ENCODE data around the gene TPTE.
"Not testable (repeated sequence)": the region's sequence is repeated elsewhere in the genome, so short reads cannot be mapped to it uniquely, and the experiment has no call there.

TPTE gene

GRCh38 chr21:10521091-10521598 is at the start of gene TPTE:
TPTE (plus strand) TSS chr21:10521583; CDS start chr21:10538724, 17,141 bp downstream.
- Histone ChIP-seq H2AFZ (ENCODE audit: low read depth, low read length) (no peak within 1 kb of the TSS), H3K36me3 (ENCODE audit: insufficient read depth, low read length) (no peaks in the 10 kb centered on the region), H3K27me3 (ENCODE audit: insufficient read depth, low read length) (no peaks in the 10 kb centered on the region), H3K4me1 (ENCODE audit: insufficient read depth, low read length) (no peaks in the 10 kb centered on the region), H3K9me3 (ENCODE audit: low read length) (no peaks in the 10 kb centered on the region), H3K4me3 (ENCODE audit: low read length) (no peak within 1 kb of the TSS)

- not testable (repeated sequence) for H3K4me3 ChIP-seq (ENCODE audit: low read length); H3K36me3 ChIP-seq (ENCODE audit: insufficient read depth, low read length); H3K4me1 ChIP-seq (ENCODE audit: insufficient read depth, low read length); H3K27me3 ChIP-seq (ENCODE audit: insufficient read depth, low read length); H3K9me3 ChIP-seq (ENCODE audit: low read length); H2AFZ ChIP-seq (ENCODE audit: low read depth, low read length)
Observed at GRCh38 chr21:10471999-10472398, 49.4 kb upstream of the TPTE start.

GRCh38 chr21:10477794-10478193 is 43.6 kb upstream of the TPTE start:
- H3K4me1 ChIP-seq (ENCODE audit: insufficient read depth, low read length); H3K4me3 ChIP-seq (ENCODE audit: low read length); H3K36me3 ChIP-seq (ENCODE audit: insufficient read depth, low read length); H3K9me3 ChIP-seq (ENCODE audit: low read length); H2AFZ ChIP-seq (ENCODE audit: low read depth, low read length); H3K27me3 ChIP-seq (ENCODE audit: insufficient read depth, low read length): not testable (repeated sequence)

GRCh38 chr21:10479875-10480274 is 41.5 kb upstream of the TPTE start:
- not testable (repeated sequence) for H3K4me3 ChIP-seq (ENCODE audit: low read length); H3K27me3 ChIP-seq (ENCODE audit: insufficient read depth, low read length); H3K4me1 ChIP-seq (ENCODE audit: insufficient read depth, low read length); H3K36me3 ChIP-seq (ENCODE audit: insufficient read depth, low read length); H3K9me3 ChIP-seq (ENCODE audit: low read length); H2AFZ ChIP-seq (ENCODE audit: low read depth, low read length)

GRCh38 chr21:10484864-10485263 is 36.5 kb upstream of the TPTE start:
- H3K27me3 ChIP-seq (ENCODE audit: insufficient read depth, low read length); H2AFZ ChIP-seq (ENCODE audit: low read depth, low read length); H3K4me1 ChIP-seq (ENCODE audit: insufficient read depth, low read length); H3K9me3 ChIP-seq (ENCODE audit: low read length); H3K36me3 ChIP-seq (ENCODE audit: insufficient read depth, low read length); H3K4me3 ChIP-seq (ENCODE audit: low read length): not testable (repeated sequence)

GRCh38 chr21:10490453-10490852 is 30.9 kb upstream of the TPTE start:
- not testable (repeated sequence) for H3K4me3 ChIP-seq (ENCODE audit: low read length); H2AFZ ChIP-seq (ENCODE audit: low read depth, low read length); H3K36me3 ChIP-seq (ENCODE audit: insufficient read depth, low read length); H3K4me1 ChIP-seq (ENCODE audit: insufficient read depth, low read length); H3K27me3 ChIP-seq (ENCODE audit: insufficient read depth, low read length); H3K9me3 ChIP-seq (ENCODE audit: low read length)

- Histone ChIP-seq H3K27me3 (ENCODE audit: insufficient read depth, low read length) (no peaks in the 10 kb centered on the region), H3K9me3 (ENCODE audit: low read length) (no peaks in the 10 kb centered on the region), H3K4me3 (ENCODE audit: low read length) (no peak overlapping the region), H2AFZ (ENCODE audit: low read depth, low read length) (no peak overlapping the region), H3K4me1 (ENCODE audit: insufficient read depth, low read length) (no peaks in the 10 kb centered on the region), H3K36me3 (ENCODE audit: insufficient read depth, low read length) (no peaks in the 10 kb centered on the region)
Observed at GRCh38 chr21:10511116-10511515, 10.3 kb upstream of the TPTE start.

- not testable (repeated sequence) for H3K36me3 ChIP-seq (ENCODE audit: insufficient read depth, low read length); H2AFZ ChIP-seq (ENCODE audit: low read depth, low read length); H3K4me1 ChIP-seq (ENCODE audit: insufficient read depth, low read length); H3K4me3 ChIP-seq (ENCODE audit: low read length); H3K9me3 ChIP-seq (ENCODE audit: low read length); H3K27me3 ChIP-seq (ENCODE audit: insufficient read depth, low read length)
Observed at GRCh38 chr21:10516889-10517288, 4.5 kb upstream of the TPTE start.

GRCh38 chr21:10517904-10518303 is 3.5 kb upstream of the TPTE start:
- H3K9me3 ChIP-seq (ENCODE audit: low read length); H3K4me1 ChIP-seq (ENCODE audit: insufficient read depth, low read length); H2AFZ ChIP-seq (ENCODE audit: low read depth, low read length); H3K27me3 ChIP-seq (ENCODE audit: insufficient read depth, low read length); H3K4me3 ChIP-seq (ENCODE audit: low read length); H3K36me3 ChIP-seq (ENCODE audit: insufficient read depth, low read length): not testable (repeated sequence)

GRCh38 chr21:10521835-10522500 is 585 bp downstream of the TPTE start:
- not testable (repeated sequence) for H3K4me1 ChIP-seq (ENCODE audit: insufficient read depth, low read length); H3K36me3 ChIP-seq (ENCODE audit: insufficient read depth, low read length); H3K27me3 ChIP-seq (ENCODE audit: insufficient read depth, low read length); H3K4me3 ChIP-seq (ENCODE audit: low read length); H2AFZ ChIP-seq (ENCODE audit: low read depth, low read length); H3K9me3 ChIP-seq (ENCODE audit: low read length)

- Histone ChIP-seq H3K4me1 (ENCODE audit: insufficient read depth, low read length) (no peaks in the 10 kb centered on the region), H3K9me3 (ENCODE audit: low read length) (no peaks in the 10 kb centered on the region), H3K4me3 (ENCODE audit: low read length) (no peak overlapping the region), H3K36me3 (ENCODE audit: insufficient read depth, low read length) (no peaks in the 10 kb centered on the region), H3K27me3 (ENCODE audit: insufficient read depth, low read length) (no peaks in the 10 kb centered on the region), H2AFZ (ENCODE audit: low read depth, low read length) (no peak overlapping the region)
Observed at GRCh38 chr21:10539956-10540355, 18.6 kb downstream of the TPTE start.

GRCh38 chr21:10544376-10544775 is 23.0 kb downstream of the TPTE start:
- H3K9me3 ChIP-seq (ENCODE audit: low read length); H3K27me3 ChIP-seq (ENCODE audit: insufficient read depth, low read length); H3K4me1 ChIP-seq (ENCODE audit: insufficient read depth, low read length); H2AFZ ChIP-seq (ENCODE audit: low read depth, low read length); H3K36me3 ChIP-seq (ENCODE audit: insufficient read depth, low read length); H3K4me3 ChIP-seq (ENCODE audit: low read length): not testable (repeated sequence)

GRCh38 chr21:10547868-10548267 is 26.5 kb downstream of the TPTE start:
- H3K9me3 ChIP-seq (ENCODE audit: low read length); H3K27me3 ChIP-seq (ENCODE audit: insufficient read depth, low read length); H3K36me3 ChIP-seq (ENCODE audit: insufficient read depth, low read length): not testable (repeated sequence)

GRCh38 chr21:10548331-10548954 is 27.1 kb downstream of the TPTE start:
- H3K9me3 ChIP-seq (ENCODE audit: low read length) = not testable (repeated sequence)

More at GRCh38 chr21:10547868-10548267, 26.5 kb downstream of the TPTE start:
- H2AFZ ChIP-seq (ENCODE audit: low read depth, low read length); H3K4me3 ChIP-seq (ENCODE audit: low read length); H3K4me1 ChIP-seq (ENCODE audit: insufficient read depth, low read length): not testable (repeated sequence)

More at GRCh38 chr21:10548331-10548954, 27.1 kb downstream of the TPTE start:
- H3K4me1 ChIP-seq (ENCODE audit: insufficient read depth, low read length); H3K4me3 ChIP-seq (ENCODE audit: low read length); H2AFZ ChIP-seq (ENCODE audit: low read depth, low read length); H3K36me3 ChIP-seq (ENCODE audit: insufficient read depth, low read length); H3K27me3 ChIP-seq (ENCODE audit: insufficient read depth, low read length): not testable (repeated sequence)

All from neuron (in vitro differentiated cells).